ENCODE measurements around the gene FZD10.
A peak's percentile ranks its signal among the peaks of the same experiment; 100 is the strongest.

Gene FZD10

GRCh38 chr12:130162267-130162666 lies at the start of gene FZD10:
TSS of gene FZD10 (plus strand) at chr12:130162464. CDS start at chr12:130162943, 479 bp downstream.
- DNase-seq = peak; percentile 35

GRCh38 chr12:130114952-130115351 lies 47.3 kb upstream of the FZD10 start:
- no peak for DNase-seq

- no peak for DNase-seq
Observed at GRCh38 chr12:130115646-130116045, 46.6 kb upstream of the FZD10 start.

GRCh38 chr12:130116791-130117190 lies 45.5 kb upstream of the FZD10 start:
- DNase-seq = no peak

- DNase-seq = no peak
Observed at GRCh38 chr12:130117233-130117632, 45.0 kb upstream of the FZD10 start.

GRCh38 chr12:130117701-130118100 lies 44.6 kb upstream of the FZD10 start:
- DNase-seq = no peak

- DNase-seq = no peak
Observed at GRCh38 chr12:130118181-130118580, 44.1 kb upstream of the FZD10 start.

GRCh38 chr12:130119241-130119861 lies 42.9 kb upstream of the FZD10 start:
- no peak for DNase-seq

- DNase-seq = no peak
Observed at GRCh38 chr12:130120012-130120805, 42.1 kb upstream of the FZD10 start.

- DNase-seq = no peak
Observed at GRCh38 chr12:130121226-130122000, 40.9 kb upstream of the FZD10 start.

- DNase-seq = no peak
Observed at GRCh38 chr12:130122356-130122755, 39.9 kb upstream of the FZD10 start.

- no peak for DNase-seq
Observed at GRCh38 chr12:130124106-130124505, 38.2 kb upstream of the FZD10 start.

- no peak for DNase-seq
Observed at GRCh38 chr12:130124605-130125244, 37.5 kb upstream of the FZD10 start.

GRCh38 chr12:130126023-130126432 lies 36.2 kb upstream of the FZD10 start:
- DNase-seq = no peak

GRCh38 chr12:130127532-130127911 lies 34.7 kb upstream of the FZD10 start:
- DNase-seq = no peak

- no peak for DNase-seq
Observed at GRCh38 chr12:130127912-130128789, 34.1 kb upstream of the FZD10 start.

- DNase-seq = no peak
Observed at GRCh38 chr12:130128790-130129735, 33.2 kb upstream of the FZD10 start.

- no peak for DNase-seq
Observed at GRCh38 chr12:130130346-130130745, 31.9 kb upstream of the FZD10 start.

- DNase-seq = no peak
Observed at GRCh38 chr12:130131025-130131424, 31.2 kb upstream of the FZD10 start.

GRCh38 chr12:130131801-130132200 lies 30.5 kb upstream of the FZD10 start:
- no peak for DNase-seq

All from NCI-H526 treated with DMSO at 0.1 percent for 48 hours (cell line).